ENCODE results near the gene ABCG4.
"Not testable (repeated sequence)": the region's sequence is repeated elsewhere in the genome, so short reads cannot be mapped to it uniquely, and the experiment has no call there.

ABCG4 gene

DNA sequence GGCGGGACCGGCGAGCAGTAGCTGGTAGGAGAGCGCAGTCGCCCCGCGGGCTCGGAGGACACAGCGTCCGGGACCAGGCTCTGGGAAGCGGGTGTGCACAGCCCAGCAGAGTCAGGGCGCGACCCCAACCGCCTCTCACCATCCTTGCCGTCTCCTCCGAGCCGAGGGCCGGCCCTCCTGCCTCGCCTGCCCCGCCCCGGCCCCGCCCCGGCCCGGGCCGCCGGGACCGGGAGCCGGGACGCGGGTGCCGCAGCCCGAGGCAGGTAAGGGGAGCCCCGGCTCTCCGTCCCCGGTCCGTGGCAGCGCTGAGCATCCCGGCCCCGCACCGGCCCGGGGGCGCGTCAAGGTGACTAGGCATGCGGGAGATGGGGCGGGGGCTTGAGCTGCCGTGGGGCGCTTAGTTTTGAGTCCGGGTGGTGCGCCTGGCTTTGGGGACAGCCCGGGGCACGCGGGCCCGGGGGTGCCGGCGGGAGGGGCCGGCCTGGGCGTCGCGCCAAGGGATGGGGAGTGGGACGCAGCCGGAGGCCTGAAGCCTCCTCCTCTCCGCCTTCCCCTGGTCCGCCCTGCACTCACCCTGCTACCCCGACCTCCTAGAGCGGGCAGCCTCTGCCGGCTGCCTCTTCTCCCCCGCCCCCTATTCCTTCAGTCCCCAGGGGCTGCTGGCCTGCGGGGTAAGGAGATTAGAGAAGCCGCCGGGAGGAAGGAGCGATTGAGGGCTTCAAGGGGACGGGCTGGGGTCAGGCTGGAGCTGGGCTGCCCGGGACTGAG, at the start of gene ABCG4:
ABCG4 (plus strand) TSS at position 35 of the 768 bp plus-strand sequence. CDS start 914 bp downstream, outside the sequence.
- Histone ChIP-seq H3K36me3 (ENCODE audit: control insufficient read depth in 2 of 2, insufficient read depth in 2 of 2, low read length in 2 of 2) (no peaks in the 10 kb centered on the region), H3K27ac (ENCODE audit: low read length) (no peak within 1 kb of the TSS), H3K4me3 (ENCODE audit: low read length in 2 of 2) (peak within 1 kb of the TSS; percentile 56 to 72), H3K9me3 (ENCODE audit: control insufficient read depth in 2 of 2, low read length in 2 of 2) (no peaks in the 10 kb centered on the region), H3K4me1 (ENCODE audit: control insufficient read depth, insufficient read depth, low read length) (peaks cover 14% of the 10 kb centered on the region), H3K9ac (ENCODE audit: low read length in 2 of 2) (peak within 1 kb of the TSS; percentile 28 to 36), H3K27me3 (ENCODE audit: control insufficient read depth in 1 of 2, insufficient read depth in 2 of 2, low read length in 2 of 2) (peaks cover 16 to 23% of the 10 kb centered on the region in 2 donors)

DNA sequence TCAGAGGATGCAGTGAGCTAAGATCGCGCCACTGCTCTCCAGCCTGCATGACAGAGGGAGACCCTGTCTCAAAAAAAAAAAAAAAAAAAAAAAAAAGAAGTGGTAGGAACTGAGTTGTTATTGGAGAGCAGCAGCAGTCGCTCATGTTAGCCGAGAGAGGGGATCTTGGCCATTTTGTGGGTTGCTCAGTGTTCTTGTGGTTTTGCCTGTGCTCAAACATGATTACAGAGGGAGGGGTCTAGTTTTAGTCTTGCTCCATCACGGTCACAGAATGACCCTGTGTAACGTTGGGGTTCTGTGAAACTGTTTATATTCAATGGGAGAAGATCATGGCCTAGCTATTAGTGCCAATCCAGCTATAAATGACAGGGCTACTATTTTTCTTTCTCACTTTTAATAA, 49.1 kb upstream of the ABCG4 start:
- Histone ChIP-seq H3K4me1 (ENCODE audit: control insufficient read depth, insufficient read depth, low read length) (peaks cover 29% of the 10 kb centered on the region), H3K4me3 (ENCODE audit: low read length in 2 of 2) (no peak overlapping the region), H3K36me3 (ENCODE audit: control insufficient read depth in 2 of 2, insufficient read depth in 2 of 2, low read length in 2 of 2) (peaks cover 19 to 23% of the 10 kb centered on the region in 2 donors), H3K9me3 (ENCODE audit: control insufficient read depth in 2 of 2, low read length in 2 of 2) (no peaks in the 10 kb centered on the region), H3K27me3 (ENCODE audit: control insufficient read depth in 1 of 2, insufficient read depth in 2 of 2, low read length in 2 of 2) (no peaks in the 10 kb centered on the region), H3K9ac (ENCODE audit: low read length in 2 of 2) (no peak overlapping the region), H3K27ac (ENCODE audit: low read length) (no peak overlapping the region)

DNA sequence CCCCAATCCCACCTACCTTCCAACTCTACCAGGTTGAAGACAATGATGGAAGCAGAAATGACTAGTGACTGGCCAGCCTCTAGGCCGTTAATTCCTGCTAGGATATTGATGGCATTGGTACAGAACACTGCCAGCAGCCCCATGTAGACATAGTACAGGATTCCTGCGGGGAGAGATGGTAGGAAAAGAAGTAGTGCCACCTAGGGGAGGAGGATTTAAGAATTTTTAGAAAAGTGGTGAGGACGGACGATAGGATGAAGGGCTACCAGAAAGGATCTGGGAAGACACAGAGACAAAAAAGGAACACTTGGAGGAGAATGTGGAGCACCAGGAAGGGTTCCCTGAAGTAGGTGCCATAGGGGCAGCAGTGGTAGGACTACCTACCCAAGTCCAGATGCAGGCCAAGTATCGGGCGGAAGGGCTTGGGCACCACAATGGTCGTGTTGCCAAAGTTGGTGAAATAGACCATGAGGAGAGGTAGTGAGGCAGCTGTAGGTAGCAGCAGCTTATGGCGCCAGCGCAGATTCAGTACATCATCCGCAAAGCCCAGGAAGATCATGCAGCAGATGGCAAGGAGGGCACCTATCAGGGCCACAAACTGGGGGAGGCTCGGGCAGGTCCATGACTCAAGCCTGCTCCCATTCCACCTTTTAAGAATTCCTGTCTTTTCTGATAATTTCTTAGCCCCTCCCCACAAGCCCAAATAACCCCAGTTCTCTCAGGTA, 48.4 kb upstream of the ABCG4 start:
- Histone ChIP-seq H3K4me1 (ENCODE audit: control insufficient read depth, insufficient read depth, low read length) (peaks cover 29% of the 10 kb centered on the region), H3K27ac (ENCODE audit: low read length) (no peak overlapping the region), H3K36me3 (ENCODE audit: control insufficient read depth in 2 of 2, insufficient read depth in 2 of 2, low read length in 2 of 2) (peaks cover 19 to 23% of the 10 kb centered on the region in 2 donors), H3K9me3 (ENCODE audit: control insufficient read depth in 2 of 2, low read length in 2 of 2) (no peaks in the 10 kb centered on the region), H3K27me3 (ENCODE audit: control insufficient read depth in 1 of 2, insufficient read depth in 2 of 2, low read length in 2 of 2) (no peaks in the 10 kb centered on the region), H3K4me3 (ENCODE audit: low read length in 2 of 2) (peak overlapping the region; percentile 89 to 90), H3K9ac (ENCODE audit: low read length in 2 of 2) (peak overlapping the region; percentile 90 to 93)

DNA sequence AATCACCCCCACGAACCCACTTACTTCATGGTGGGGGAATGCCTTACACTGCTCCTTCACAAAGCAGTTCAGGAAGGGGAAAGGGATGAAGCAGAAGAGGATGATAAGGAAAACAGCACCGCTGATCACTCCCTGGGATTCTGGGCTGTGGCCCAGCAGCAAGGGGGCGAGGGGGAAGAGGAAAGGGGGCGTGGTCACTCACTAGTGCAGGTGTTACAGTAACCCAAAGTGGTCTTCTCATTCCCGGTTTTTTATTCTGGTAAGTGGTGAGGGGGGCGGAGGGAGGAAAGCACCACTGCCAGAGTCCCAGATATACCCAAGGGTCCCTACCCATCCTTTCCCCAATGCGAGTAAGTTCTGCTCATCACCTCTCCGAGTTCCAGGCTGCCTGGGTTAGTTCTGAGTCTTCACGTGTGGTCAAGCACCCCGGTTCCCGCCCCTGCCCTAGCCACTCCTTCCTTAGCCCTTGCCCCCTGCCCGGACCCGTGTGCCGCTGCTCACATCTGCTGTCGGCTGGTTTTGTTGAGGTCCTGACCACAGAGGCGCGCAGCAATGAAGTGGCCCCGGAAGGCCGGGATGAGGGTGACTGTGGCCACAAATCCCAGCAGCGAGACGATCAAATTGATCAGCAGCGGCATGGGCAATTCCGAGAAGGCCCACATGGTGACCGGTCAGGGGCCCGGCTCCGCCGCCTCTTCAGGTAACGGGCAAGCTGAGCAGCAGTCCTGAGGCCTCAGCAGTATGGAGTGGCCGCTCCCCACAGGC, 47.7 kb upstream of the ABCG4 start:
- Histone ChIP-seq H3K9me3 (ENCODE audit: control insufficient read depth in 2 of 2, low read length in 2 of 2) (no peaks in the 10 kb centered on the region), H3K27ac (ENCODE audit: low read length) (peak overlapping the region; percentile 93), H3K36me3 (ENCODE audit: control insufficient read depth in 2 of 2, insufficient read depth in 2 of 2, low read length in 2 of 2) (peaks cover 19 to 23% of the 10 kb centered on the region in 2 donors), H3K9ac (ENCODE audit: low read length in 2 of 2) (peak overlapping the region; percentile 90 to 93), H3K27me3 (ENCODE audit: control insufficient read depth in 1 of 2, insufficient read depth in 2 of 2, low read length in 2 of 2) (no peaks in the 10 kb centered on the region), H3K4me1 (ENCODE audit: control insufficient read depth, insufficient read depth, low read length) (peaks cover 24% of the 10 kb centered on the region), H3K4me3 (ENCODE audit: low read length in 2 of 2) (peak overlapping the region; percentile 89 to 90)

DNA sequence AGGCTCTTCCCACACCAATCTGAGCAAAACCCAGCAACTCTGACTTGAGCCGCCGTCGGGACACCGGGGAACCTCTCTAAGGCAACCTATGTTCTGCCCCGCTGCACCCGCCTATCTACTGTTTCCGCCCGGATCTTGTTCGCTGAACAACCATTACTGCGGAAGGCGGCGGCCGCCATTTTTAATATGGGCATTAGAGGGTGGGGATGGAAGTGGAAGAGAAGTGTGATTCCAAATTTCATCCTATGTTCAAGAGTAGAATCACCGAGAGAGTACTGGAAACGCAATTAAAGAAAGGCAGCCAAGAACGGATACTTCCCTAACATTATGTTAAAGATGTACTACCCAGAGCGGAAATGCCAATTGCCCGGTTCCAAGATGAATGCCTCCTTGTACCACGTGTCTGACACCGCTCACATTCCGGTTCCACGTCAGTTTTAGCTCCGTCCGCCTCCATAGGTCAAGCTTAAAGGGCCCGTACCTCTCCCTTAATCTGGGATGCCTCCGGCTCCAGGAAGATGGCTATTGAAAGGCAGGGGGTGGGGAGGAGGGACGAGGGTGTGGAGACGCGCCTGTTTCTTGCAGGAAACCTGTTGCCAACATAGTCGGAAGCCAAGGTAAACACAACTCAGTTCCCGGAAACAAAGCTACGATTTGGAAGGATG, 47.0 kb upstream of the ABCG4 start, which contains the start of gene DPAGT1:
DPAGT1 (minus strand) TSS at position 95 of the 665 bp plus-strand sequence. CDS start 198 bp downstream, outside the sequence.
- no peaks in the 10 kb centered on the region for H3K9me3 ChIP-seq (ENCODE audit: control insufficient read depth in 2 of 2, low read length in 2 of 2)

DNA sequence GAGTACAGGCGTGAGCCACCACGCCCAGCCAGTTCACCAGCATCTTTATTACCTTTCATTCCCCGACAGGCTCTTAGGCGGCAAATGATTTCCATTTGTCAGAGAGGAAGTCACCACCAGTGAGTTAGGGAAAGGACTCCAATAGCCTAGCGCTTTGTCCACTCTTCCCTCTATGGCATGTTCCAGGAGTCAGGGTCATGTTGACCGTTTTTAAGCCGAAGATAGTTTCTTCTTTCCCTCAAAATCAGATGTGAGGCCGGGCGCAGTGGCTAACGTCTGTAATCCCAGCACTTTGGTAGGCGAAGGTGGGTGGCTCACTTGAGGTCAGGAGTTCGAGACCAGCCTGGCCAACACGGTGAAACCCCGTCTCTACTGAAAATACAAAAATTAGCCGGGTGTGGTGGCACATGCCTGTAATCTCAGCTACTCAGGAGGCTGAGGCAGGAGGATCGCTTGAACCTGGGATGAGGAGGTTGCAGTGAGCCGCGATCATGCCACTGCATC, 45.6 kb upstream of the ABCG4 start:
- Histone ChIP-seq H3K27ac (ENCODE audit: low read length) (peak overlapping the region; percentile 93), H3K4me1 (ENCODE audit: control insufficient read depth, insufficient read depth, low read length) (peaks cover 35% of the 10 kb centered on the region), H3K4me3 (ENCODE audit: low read length in 2 of 2) (peak overlapping the region; percentile 26 to 90)
- H3K36me3 ChIP-seq (ENCODE audit: control insufficient read depth in 2 of 2, insufficient read depth in 2 of 2, low read length in 2 of 2); H3K9me3 ChIP-seq (ENCODE audit: control insufficient read depth in 2 of 2, low read length in 2 of 2); H3K9ac ChIP-seq (ENCODE audit: low read length in 2 of 2); H3K27me3 ChIP-seq (ENCODE audit: control insufficient read depth in 1 of 2, insufficient read depth in 2 of 2, low read length in 2 of 2): not testable (repeated sequence)

More for the DNA sequence above, 47.0 kb upstream of the ABCG4 start, which contains the start of gene DPAGT1:
- H3K9ac ChIP-seq (ENCODE audit: low read length in 2 of 2) = peak within 1 kb of the TSS; percentile 90 to 93
- H3K36me3 ChIP-seq (ENCODE audit: control insufficient read depth in 2 of 2, insufficient read depth in 2 of 2, low read length in 2 of 2) = peaks cover 14 to 17% of the 10 kb centered on the region in 2 donors
- peak within 1 kb of the TSS; percentile 89 to 90 for H3K4me3 ChIP-seq (ENCODE audit: low read length in 2 of 2)
- H3K4me1 ChIP-seq (ENCODE audit: control insufficient read depth, insufficient read depth, low read length) = peaks cover 31% of the 10 kb centered on the region
- no peaks in the 10 kb centered on the region for H3K27me3 ChIP-seq (ENCODE audit: control insufficient read depth in 1 of 2, insufficient read depth in 2 of 2, low read length in 2 of 2)
- peak within 1 kb of the TSS; percentile 93 for H3K27ac ChIP-seq (ENCODE audit: low read length)

DNA sequence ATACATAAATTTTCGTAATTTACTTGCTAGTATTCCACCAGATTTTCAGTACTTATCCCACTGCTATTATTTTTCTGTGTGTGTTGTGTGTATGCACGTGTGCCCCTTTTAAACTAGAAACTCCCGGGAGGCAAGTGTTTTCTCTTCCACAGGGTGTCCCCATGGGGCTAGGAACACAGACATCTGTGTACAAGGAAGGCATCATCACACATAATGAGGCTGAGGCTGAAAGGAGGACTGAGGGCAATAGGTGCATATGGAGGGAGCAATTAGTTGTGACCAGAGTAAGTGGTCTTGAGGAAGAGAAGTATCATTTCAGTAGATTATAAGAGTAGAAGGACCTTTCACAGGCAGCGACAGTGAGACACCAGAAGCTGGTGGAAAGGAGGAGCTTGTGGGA, 45.1 kb upstream of the ABCG4 start:
- peaks cover 41% of the 10 kb centered on the region for H3K4me1 ChIP-seq (ENCODE audit: control insufficient read depth, insufficient read depth, low read length)
- H3K9ac ChIP-seq (ENCODE audit: low read length in 2 of 2) = no peak overlapping the region
- H3K27me3 ChIP-seq (ENCODE audit: control insufficient read depth in 1 of 2, insufficient read depth in 2 of 2, low read length in 2 of 2) = no peaks in the 10 kb centered on the region
- no peaks in the 10 kb centered on the region for H3K9me3 ChIP-seq (ENCODE audit: control insufficient read depth in 2 of 2, low read length in 2 of 2)
- peak overlapping the region; percentile 93 for H3K27ac ChIP-seq (ENCODE audit: low read length)
- no peaks in the 10 kb centered on the region for H3K36me3 ChIP-seq (ENCODE audit: control insufficient read depth in 2 of 2, insufficient read depth in 2 of 2, low read length in 2 of 2)
- H3K4me3 ChIP-seq (ENCODE audit: low read length in 2 of 2) = no peak overlapping the region

DNA sequence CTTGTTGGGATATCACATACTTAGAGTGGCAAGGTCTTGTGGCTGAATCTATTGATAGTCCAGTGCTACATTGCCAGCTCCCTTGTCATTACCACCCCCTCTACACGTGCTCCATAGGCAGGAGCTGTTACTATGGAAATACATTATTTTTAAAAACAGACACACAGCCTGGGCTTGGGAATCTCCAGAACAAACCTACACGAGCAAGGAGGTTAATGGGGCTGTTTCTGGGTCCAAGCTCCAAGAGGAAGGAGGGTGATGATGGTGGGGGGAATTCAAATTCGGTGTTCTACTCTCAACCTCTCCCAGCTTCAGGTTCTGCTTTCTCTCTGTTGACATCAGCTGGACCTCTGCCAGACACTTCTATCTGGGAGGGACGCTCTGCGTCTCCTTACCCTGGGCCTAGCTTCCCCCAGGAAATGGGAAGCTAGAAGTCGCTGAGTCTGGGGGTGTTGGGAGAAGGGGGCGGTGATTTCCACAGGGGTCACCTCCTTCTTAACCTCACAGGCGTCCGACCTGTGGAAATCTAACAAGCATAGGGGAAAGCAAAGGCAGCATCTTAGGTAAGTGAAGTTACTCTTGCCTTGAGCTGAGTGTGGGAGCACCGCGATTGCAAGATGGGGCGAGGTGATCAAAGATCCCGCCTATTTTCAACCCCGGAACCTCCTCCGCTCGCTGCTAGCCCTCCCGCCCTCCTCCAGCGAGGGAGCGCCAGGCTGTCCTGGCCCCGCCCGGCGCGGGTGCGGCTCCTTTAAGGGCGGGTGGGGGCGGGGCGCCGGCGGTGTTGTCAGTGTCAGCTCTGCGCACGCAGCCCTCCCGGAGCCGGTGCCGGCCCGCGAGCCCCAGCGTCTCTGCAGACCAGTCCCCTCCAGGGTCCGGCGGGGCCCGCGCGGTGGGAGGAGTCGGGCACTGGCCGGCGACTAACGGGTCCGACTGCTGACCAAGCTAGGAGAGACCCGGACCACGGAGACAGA, 42.0 kb upstream of the ABCG4 start, which contains the start of gene C2CD2L:
C2CD2L (plus strand) TSS at position 781 of the 974 bp plus-strand sequence. CDS start 398 bp downstream, outside the sequence.
- peak within 1 kb of the TSS; percentile 73 to 83 for H3K9ac ChIP-seq (ENCODE audit: low read length in 2 of 2)
- H3K36me3 ChIP-seq (ENCODE audit: control insufficient read depth in 2 of 2, insufficient read depth in 2 of 2, low read length in 2 of 2) = peaks cover 8 to 13% of the 10 kb centered on the region in 2 donors
- H3K9me3 ChIP-seq (ENCODE audit: control insufficient read depth in 2 of 2, low read length in 2 of 2) = no peaks in the 10 kb centered on the region
- H3K27me3 ChIP-seq (ENCODE audit: control insufficient read depth in 1 of 2, insufficient read depth in 2 of 2, low read length in 2 of 2) = no peaks in the 10 kb centered on the region
- peak within 1 kb of the TSS; percentile 82 to 86 for H3K4me3 ChIP-seq (ENCODE audit: low read length in 2 of 2)
- H3K27ac ChIP-seq (ENCODE audit: low read length) = peak within 1 kb of the TSS; percentile 69
- peaks cover 37% of the 10 kb centered on the region for H3K4me1 ChIP-seq (ENCODE audit: control insufficient read depth, insufficient read depth, low read length)

DNA sequence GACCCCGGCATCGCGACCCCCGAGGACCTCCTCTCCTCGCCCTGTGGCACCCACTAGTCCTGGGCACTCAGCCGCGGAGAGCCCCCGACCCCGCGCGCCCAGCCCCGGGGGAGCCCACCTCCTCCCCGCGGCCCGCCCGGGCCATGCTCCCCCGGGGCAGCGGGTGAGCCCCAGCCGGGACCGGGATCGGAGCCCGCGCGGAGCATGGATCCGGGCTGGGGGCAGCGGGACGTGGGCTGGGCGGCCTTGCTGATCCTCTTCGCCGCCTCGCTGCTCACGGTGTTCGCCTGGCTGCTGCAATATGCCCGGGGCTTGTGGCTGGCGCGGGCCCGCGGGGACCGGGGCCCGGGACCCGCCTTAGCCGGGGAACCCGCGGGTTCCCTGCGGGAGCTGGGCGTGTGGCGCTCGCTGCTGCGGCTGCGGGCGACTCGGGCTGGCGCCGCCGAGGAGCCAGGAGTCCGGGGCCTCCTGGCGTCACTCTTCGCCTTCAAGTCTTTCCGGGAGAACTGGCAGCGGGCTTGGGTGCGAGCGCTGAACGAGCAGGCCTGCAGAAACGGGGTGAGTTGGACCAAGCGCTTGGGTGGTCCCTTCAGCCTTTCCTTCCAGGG, 41.2 kb upstream of the ABCG4 start:
- Histone ChIP-seq H3K4me1 (ENCODE audit: control insufficient read depth, insufficient read depth, low read length) (peaks cover 34% of the 10 kb centered on the region), H3K4me3 (ENCODE audit: low read length in 2 of 2) (peak overlapping the region; percentile 77 to 86), H3K9me3 (ENCODE audit: control insufficient read depth in 2 of 2, low read length in 2 of 2) (no peaks in the 10 kb centered on the region), H3K27ac (ENCODE audit: low read length) (peak overlapping the region; percentile 37), H3K27me3 (ENCODE audit: control insufficient read depth in 1 of 2, insufficient read depth in 2 of 2, low read length in 2 of 2) (no peaks in the 10 kb centered on the region), H3K36me3 (ENCODE audit: control insufficient read depth in 2 of 2, insufficient read depth in 2 of 2, low read length in 2 of 2) (peaks cover 13 to 21% of the 10 kb centered on the region in 2 donors), H3K9ac (ENCODE audit: low read length in 2 of 2) (peak overlapping the region; percentile 64 to 83)

Measured in stomach smooth muscle (tissue), 2 donors.